ENCODE results near the gene KRTAP10-5.

KRTAP10-5 gene

GRCh38 chr21:44589094-44589493 is 8.7 kb upstream of the KRTAP10-5 start:
- no peak for TF ChIP-seq CTCF (IDR thresholded peaks at IDR 0.05; ENCODE audit: control insufficient read depth, extremely low read depth, insufficient read depth)
- H3K4me3 ChIP-seq (ENCODE audit: low read depth, low read length): no peak overlapping the region
- DNase-seq (ENCODE audit: low read depth): no peak

DNA sequence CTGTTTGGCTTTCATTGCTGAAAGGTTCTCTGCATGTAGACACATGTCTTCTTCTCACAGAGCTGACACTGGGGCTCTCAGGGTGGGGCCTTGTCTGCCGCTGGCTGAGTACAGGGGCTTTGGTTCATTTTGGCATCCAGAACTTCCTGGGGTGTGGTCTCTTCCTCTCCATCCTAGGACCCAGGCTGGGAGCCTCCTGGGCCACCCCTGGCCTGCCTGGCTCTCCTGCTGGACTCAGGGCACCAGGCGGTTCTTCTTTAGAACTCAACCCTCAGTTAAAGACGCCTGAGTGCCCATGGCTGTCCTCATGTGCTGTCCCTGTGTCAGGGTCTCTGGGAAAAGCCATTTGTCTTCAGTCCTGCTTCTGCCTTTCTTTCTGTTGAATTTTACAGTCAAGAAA is 5.5 kb upstream of the KRTAP10-5 start:
- no peak overlapping the region for H3K4me3 ChIP-seq (ENCODE audit: low read depth, low read length)
- TF ChIP-seq CTCF (IDR thresholded peaks at IDR 0.05; ENCODE audit: control insufficient read depth, extremely low read depth, insufficient read depth): no peak
- no peak for DNase-seq (ENCODE audit: low read depth)

- no peak overlapping the region for H3K4me3 ChIP-seq (ENCODE audit: low read depth, low read length)
- no peak for TF ChIP-seq CTCF (IDR thresholded peaks at IDR 0.05; ENCODE audit: control insufficient read depth, extremely low read depth, insufficient read depth)
- no peak for DNase-seq (ENCODE audit: low read depth)
Observed at GRCh38 chr21:44583800-44584147, 3.4 kb upstream of the KRTAP10-5 start.

GRCh38 chr21:44583089-44583799 is 2.8 kb upstream of the KRTAP10-5 start:
- DNase-seq (ENCODE audit: low read depth): no peak
- TF ChIP-seq CTCF (IDR thresholded peaks at IDR 0.05; ENCODE audit: control insufficient read depth, extremely low read depth, insufficient read depth): no peak
- H3K4me3 ChIP-seq (ENCODE audit: low read depth, low read length): no peak overlapping the region

GRCh38 chr21:44582055-44582454 is 1.7 kb upstream of the KRTAP10-5 start:
- no peak for TF ChIP-seq CTCF (IDR thresholded peaks at IDR 0.05; ENCODE audit: control insufficient read depth, extremely low read depth, insufficient read depth)
- no peak overlapping the region for H3K4me3 ChIP-seq (ENCODE audit: low read depth, low read length)
- no peak for DNase-seq (ENCODE audit: low read depth)

GRCh38 chr21:44581158-44581557 is 754 bp upstream of the KRTAP10-5 start:
- H3K4me3 ChIP-seq (ENCODE audit: low read depth, low read length): no peak overlapping the region
- DNase-seq (ENCODE audit: low read depth): no peak
- no peak for TF ChIP-seq CTCF (IDR thresholded peaks at IDR 0.05; ENCODE audit: control insufficient read depth, extremely low read depth, insufficient read depth)

DNA sequence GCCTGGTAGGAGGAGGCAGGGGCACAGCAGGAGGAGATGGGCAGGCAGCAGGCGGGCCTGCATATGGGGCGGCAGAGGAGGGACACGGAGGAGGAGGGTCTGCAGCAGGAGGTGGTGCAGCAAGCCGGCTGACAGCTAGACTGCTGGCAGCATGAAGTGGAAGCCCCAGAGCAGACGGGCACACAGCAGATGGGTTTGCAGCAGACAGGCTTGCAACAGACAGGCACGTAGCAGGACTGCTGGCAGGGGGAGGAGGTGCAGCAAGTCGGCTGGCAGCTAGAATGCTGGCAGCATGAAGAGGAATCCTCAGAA is 615 bp downstream of the KRTAP10-5 start:
- H3K4me3 ChIP-seq (ENCODE audit: low read depth, low read length): no peak overlapping the region
- TF ChIP-seq CTCF (IDR thresholded peaks at IDR 0.05; ENCODE audit: control insufficient read depth, extremely low read depth, insufficient read depth): no peak
- no peak for DNase-seq (ENCODE audit: low read depth)

Measured in LNCaP clone FGC (cell line).